ENCODE data around the gene IGF2BP2. TPM values are rescaled to one million over a fixed set of nuclear protein-coding genes. Genes with fewer than 3 reads are reported as not detected.

IGF2BP2 gene
- polyA plus RNA-seq, 2 of the 4 experiments (the other 2 are of a cell fraction), result 2.2 to 6.1 TPM

GRCh38 chr3:185655426-185656320, 169.2 kb downstream of the IGF2BP2 start:
- no peak for TF ChIP-seq FOSB (CRISPR knock-in tag; IDR thresholded peaks at IDR 0.05)
- no peak for TF ChIP-seq FOXS1 (CRISPR knock-in tag; IDR thresholded peaks at IDR 0.05)
- TF ChIP-seq RARB (CRISPR knock-in tag; IDR thresholded peaks at IDR 0.05), result no peak
- TF ChIP-seq HMGXB4 (CRISPR knock-in tag; IDR thresholded peaks at IDR 0.05; ENCODE audit: borderline replicate concordance), result no peak
- TF ChIP-seq CHD2 (IDR thresholded peaks at IDR 0.05; ENCODE audit: low read length, partially characterized antibody), result no peak
- TF ChIP-seq GATA3 (IDR thresholded peaks at IDR 0.05; ENCODE audit: borderline replicate concordance), result no peak
- POLR2A ChIA-PET, result no interaction called here
- no peaks in the 10 kb centered on the region for H3K9me3 ChIP-seq
- CTCF ChIA-PET, result interaction anchor here (1.4 kb wide), 1 partner anchor 106 kb away, joined by 3 read pairs; no protein-coding TSS in a partner anchor
- peak overlapping the region; percentile 45 to 60; a peak in 3 of 6 replicates for H3K27ac ChIP-seq
- ATAC-seq (no peak), FAIRE-seq (no peak), DNase-seq (ENCODE audit: low read depth in 1 of 2, low spot score in 1 of 2) (no peak)
- no peak overlapping the region for H3K4me2 ChIP-seq
- 91% methylated on average over 11 of the region's 12 CpGs for WGBS (ENCODE audit: missing lambda C conversion rate)
- H3K4me1 ChIP-seq, result peaks cover 35% of the 10 kb centered on the region
- no peak overlapping the region for H3K4me3 ChIP-seq

- no peak overlapping the region; a peak in 1 of 6 replicates for H3K27ac ChIP-seq
Measured at GRCh38 chr3:185654758-185655145, 170.1 kb downstream of the IGF2BP2 start.

GRCh38 chr3:185653949-185654757, 170.7 kb downstream of the IGF2BP2 start:
- no peaks in the 10 kb centered on the region for H3K9me3 ChIP-seq
- no peak for DNase-seq (ENCODE audit: low read depth in 1 of 2, low spot score in 1 of 2)
- CTCF ChIA-PET, result interaction anchor here (1.3 kb wide), 1 partner anchor 23 kb away, joined by 4 read pairs; no protein-coding TSS in a partner anchor
- POLR2A ChIA-PET, result no interaction called here
- no peak overlapping the region for H3K4me2 ChIP-seq
- no peak for ATAC-seq
- no peak overlapping the region for H3K4me3 ChIP-seq
- no peak for FAIRE-seq
- 90% methylated on average over 7 of the region's 12 CpGs for WGBS (ENCODE audit: missing lambda C conversion rate)
- no peak overlapping the region; a peak in 1 of 6 replicates for H3K27ac ChIP-seq
- H3K4me1 ChIP-seq, result peaks cover 23% of the 10 kb centered on the region
- no peak for TF ChIP-seq FOSL2 (IDR thresholded peaks at IDR 0.05)
- no peak for TF ChIP-seq FOSL2 (CRISPR knock-in tag; IDR thresholded peaks at IDR 0.05)
- no peak for TF ChIP-seq ZC3H11A (IDR thresholded peaks at IDR 0.05)
- TF ChIP-seq JUNB (IDR thresholded peaks at IDR 0.05), result no peak
- no peak for TF ChIP-seq JUN (IDR thresholded peaks at IDR 0.05)
- no peak for TF ChIP-seq EHMT2 (IDR thresholded peaks at IDR 0.05; ENCODE audit: low read depth)
- TF ChIP-seq ATOH8 (CRISPR knock-in tag; IDR thresholded peaks at IDR 0.05; ENCODE audit: low read depth), result no peak
- TF ChIP-seq NFE2L2 (conservative IDR thresholded peaks at IDR 0.05; ENCODE audit: low read length), result no peak
- no peak for TF ChIP-seq GATA3 (IDR thresholded peaks at IDR 0.05; ENCODE audit: borderline replicate concordance)
- no peak for TF ChIP-seq ZNF302 (CRISPR knock-in tag; IDR thresholded peaks at IDR 0.05)
- no peak for TF ChIP-seq EHF (CRISPR knock-in tag; IDR thresholded peaks at IDR 0.05)
- no peak for TF ChIP-seq USF2 (IDR thresholded peaks at IDR 0.05)
- TF ChIP-seq NPAS2 (CRISPR knock-in tag; IDR thresholded peaks at IDR 0.05; ENCODE audit: borderline replicate concordance), result no peak
- TF ChIP-seq RARB (CRISPR knock-in tag; IDR thresholded peaks at IDR 0.05), result no peak
- TF ChIP-seq CHD2 (IDR thresholded peaks at IDR 0.05; ENCODE audit: low read length, partially characterized antibody), result no peak

More at GRCh38 chr3:185654758-185655145, 170.1 kb downstream of the IGF2BP2 start:
- ChIA-PET POLR2A (interaction anchor here (0.7 kb wide), 1 partner anchor 935 kb away, joined by 3 read pairs; no protein-coding TSS in a partner anchor), CTCF (interaction anchor here (1.3 kb wide), 1 partner anchor 23 kb away, joined by 4 read pairs; no protein-coding TSS in a partner anchor)
- no peak for ATAC-seq
- no peak for FAIRE-seq
- H3K4me2 ChIP-seq, result no peak overlapping the region
- H3K4me3 ChIP-seq, result no peak overlapping the region
- no peak for DNase-seq (ENCODE audit: low read depth in 1 of 2, low spot score in 1 of 2)
- H3K4me1 ChIP-seq, result peaks cover 29% of the 10 kb centered on the region
- TF ChIP-seq NFE2L2 (conservative IDR thresholded peaks at IDR 0.05; ENCODE audit: low read length) (no peak), RARB (CRISPR knock-in tag; IDR thresholded peaks at IDR 0.05) (no peak), CHD2 (IDR thresholded peaks at IDR 0.05; ENCODE audit: low read length, partially characterized antibody) (no peak), MAX (IDR thresholded peaks at IDR 0.05) (no peak), HES2 (IDR thresholded peaks at IDR 0.05) (no peak), ZFP36 (IDR thresholded peaks at IDR 0.05; ENCODE audit: borderline replicate concordance, partially characterized antibody) (no peak), ELK1 (IDR thresholded peaks at IDR 0.05; ENCODE audit: low read depth, low read length) (no peak)
- WGBS (ENCODE audit: missing lambda C conversion rate), result 95% methylated on average over 2 of the region's 2 CpGs
- no peaks in the 10 kb centered on the region for H3K9me3 ChIP-seq

Data from A549 (cell line).